GM12864 (cell line): ENCODE measurements around the gene BRD7.

ENCODE experiments used
- DNase-seq: peaks from one replicate; pipeline ENCODE4 v3.0.0-alpha.2; 2011; ENCODE audit warnings: low read depth
- H3K4me3 ChIP-seq: 2 replicates; pipeline ENCODE4 v1.5.1; 2011; ENCODE audit warnings: mild to moderate bottlenecking, low read depth, low read length, control low read depth
- TF ChIP-seq, protein P1 (sequence below): IDR thresholded peaks from 2 replicates; pipeline ENCODE4 v1.5.1; 2011; ENCODE audit warnings: low read depth, mild to moderate bottlenecking, moderate library complexity, low read length, control low read depth, inconsistent platforms; ENCODE audit errors: missing control alignments

BRD7 gene

DNA sequence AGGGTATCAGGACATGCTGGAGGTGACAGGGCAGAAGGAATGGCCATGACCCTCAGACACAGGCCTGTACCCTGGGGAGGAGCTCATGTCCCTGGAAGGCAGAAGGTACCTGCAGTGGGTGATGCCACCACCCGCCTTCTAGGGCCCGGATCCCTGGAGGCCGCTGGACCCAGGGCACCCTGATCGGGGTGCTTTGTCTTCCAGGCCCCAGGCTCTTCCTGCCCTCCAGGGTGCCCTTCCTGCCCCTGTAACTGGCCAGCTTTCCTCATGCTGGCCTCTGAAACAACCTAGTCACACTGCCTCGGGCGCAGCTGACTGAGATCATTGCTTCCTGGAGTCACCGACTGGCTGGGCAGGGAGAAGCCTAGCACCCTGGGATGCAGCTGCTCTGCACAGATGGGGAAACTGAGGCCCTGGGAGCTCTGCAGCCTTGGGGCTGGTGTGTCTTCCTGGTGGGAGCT is 96.6 kb downstream of the BRD7 start:
- H3K4me3 ChIP-seq: no peak overlapping the region
- TF ChIP-seq, protein P1, sequence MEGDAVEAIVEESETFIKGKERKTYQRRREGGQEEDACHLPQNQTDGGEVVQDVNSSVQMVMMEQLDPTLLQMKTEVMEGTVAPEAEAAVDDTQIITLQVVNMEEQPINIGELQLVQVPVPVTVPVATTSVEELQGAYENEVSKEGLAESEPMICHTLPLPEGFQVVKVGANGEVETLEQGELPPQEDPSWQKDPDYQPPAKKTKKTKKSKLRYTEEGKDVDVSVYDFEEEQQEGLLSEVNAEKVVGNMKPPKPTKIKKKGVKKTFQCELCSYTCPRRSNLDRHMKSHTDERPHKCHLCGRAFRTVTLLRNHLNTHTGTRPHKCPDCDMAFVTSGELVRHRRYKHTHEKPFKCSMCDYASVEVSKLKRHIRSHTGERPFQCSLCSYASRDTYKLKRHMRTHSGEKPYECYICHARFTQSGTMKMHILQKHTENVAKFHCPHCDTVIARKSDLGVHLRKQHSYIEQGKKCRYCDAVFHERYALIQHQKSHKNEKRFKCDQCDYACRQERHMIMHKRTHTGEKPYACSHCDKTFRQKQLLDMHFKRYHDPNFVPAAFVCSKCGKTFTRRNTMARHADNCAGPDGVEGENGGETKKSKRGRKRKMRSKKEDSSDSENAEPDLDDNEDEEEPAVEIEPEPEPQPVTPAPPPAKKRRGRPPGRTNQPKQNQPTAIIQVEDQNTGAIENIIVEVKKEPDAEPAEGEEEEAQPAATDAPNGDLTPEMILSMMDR: no peak
- DNase-seq: no peak

DNA sequence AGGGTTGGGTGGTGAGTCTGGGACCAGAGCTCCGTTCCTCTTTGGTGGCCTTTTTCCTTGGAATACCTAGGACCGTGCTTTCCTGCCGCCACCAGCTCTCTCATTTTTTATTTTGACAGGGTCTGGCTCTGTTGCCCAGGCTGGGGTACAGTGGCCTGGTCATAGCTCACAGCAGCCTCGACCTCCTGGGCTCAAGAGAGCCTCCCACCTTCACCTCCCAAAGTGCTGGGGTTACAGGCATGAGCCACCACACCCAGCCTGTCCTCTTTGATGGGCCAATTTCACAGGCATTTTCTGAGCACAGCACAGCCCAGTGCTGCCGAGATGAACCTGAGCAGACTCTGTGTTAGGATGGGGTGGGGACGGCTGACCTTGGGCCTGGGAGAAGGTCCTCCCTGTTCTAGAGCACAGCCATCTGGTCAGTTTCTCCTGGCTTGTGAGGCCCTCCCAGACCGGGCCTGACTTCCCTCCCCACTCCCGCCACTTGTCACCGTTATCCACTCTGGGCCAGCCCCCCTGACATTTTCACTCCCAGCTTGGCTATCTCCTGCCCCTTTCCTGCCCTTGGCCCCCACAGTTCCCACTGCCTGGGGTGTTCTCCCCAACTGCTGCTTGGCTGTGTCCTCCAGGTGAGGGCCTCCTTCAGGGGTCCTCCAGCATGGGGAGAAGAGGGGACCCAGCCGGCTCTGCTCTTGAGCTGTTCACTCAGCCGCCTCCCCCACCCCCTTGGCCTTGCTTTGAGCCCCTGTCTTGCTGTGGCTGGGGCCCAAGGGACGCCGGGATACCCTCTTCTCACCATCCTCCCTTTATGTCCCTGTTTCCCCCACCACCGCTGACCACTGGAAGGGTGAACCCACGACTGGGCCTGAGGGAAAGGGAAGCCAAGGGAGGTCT is 97.4 kb downstream of the BRD7 start:
- H3K4me3 ChIP-seq: no peak overlapping the region
- TF ChIP-seq, protein P1: no peak
- no peak for DNase-seq

DNA sequence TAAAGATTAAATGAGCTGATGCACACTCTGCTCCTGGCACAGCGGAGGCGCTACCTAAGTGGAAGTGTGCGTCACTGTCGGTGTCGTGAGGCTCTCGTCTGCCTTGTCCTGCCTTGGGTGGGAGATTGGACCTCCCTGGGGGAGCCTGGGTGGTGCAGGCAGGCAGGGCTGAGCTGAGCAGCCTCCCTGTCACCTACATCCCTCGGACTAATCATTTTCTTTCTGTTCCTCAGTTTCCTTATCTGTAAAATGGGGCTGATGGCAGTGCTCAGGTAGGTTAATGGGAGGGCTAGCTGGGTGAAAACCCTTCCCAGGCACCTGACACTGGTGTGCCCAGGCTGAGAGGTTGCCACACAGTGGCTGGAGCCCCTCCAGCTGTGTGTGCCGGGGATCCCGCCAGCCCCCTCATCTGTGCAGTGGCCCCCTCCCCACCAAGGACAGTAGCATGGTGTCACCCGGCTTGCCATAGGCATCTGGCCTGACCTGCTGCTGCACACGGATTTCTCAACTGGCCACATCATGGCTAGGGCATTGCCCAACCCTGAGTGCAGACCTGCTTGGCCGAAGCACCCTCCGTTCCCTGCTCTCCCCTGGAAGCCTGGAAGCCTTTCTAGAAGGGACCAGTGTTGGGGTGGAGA is 98.2 kb downstream of the BRD7 start:
- TF ChIP-seq, protein P1: no peak
- no peak for DNase-seq
- no peak overlapping the region for H3K4me3 ChIP-seq

DNA sequence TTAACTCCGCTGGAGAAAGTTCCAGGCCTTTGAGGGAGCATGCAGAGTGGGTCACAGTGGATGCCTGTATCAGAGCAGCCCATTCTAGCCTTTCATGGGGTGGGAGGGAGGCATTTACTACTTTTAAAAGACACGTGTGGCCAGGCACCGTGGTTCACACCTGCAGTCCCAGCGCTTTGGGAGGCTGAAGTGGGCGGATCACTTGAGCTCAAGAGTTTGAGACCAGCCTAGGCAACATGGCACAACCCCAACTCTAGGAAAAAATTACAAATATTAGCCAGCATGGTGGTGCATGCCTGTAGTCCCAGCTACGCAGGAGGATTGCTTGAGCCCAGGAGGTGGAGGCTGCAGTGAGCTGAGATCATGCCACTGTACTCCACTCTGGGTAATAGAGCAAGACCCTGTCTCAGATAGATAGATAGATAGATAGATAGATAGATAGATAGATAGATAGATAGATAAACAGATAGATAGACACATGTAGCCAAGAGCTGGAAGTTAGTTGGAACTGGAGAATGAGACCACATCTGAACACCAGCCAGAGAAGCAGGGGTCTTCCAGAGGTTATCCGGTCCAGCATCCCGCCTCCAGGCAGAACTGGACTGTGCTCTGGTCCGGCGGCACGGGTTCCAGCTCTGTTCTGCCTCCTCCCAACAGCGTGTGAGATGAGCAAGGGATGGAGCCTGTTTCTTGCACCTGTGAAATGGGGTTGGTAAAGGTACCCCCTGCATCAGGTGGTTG is 98.8 kb downstream of the BRD7 start:
- no peak for DNase-seq
- no peak overlapping the region for H3K4me3 ChIP-seq
- TF ChIP-seq, protein P1: no peak

DNA sequence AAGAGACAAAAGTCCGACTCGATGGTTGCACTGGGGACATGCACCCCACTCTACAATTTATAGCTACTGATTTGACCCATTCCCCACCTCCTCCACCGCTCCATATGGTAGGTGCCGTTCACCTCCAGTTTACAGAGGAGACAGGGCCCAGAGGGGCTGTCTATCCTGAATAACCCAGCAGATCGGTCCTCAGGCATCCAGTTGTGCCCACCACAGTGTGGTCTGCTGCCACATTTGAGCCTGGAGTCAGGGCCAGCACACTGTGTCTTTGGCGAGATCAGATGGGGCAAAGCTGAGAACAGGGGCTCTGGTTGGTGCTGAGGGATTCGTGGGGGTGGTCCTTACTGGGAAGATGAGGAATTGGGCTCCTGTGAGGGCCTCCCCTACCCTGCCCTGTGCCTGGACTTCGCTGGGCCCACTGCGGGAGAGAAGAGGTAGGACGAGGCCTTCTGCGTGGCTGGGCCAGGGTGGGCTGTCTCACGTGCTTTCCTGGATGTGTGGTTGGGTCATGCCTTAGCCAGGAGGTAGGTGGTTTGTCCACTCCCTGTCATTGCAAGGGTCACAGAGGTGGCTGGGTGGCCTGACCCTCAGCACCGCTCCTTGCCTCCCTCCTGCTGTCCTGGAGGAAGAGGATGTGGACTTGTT is 99.6 kb downstream of the BRD7 start:
- TF ChIP-seq, protein P1: no peak
- no peak overlapping the region for H3K4me3 ChIP-seq
- DNase-seq: no peak

DNA sequence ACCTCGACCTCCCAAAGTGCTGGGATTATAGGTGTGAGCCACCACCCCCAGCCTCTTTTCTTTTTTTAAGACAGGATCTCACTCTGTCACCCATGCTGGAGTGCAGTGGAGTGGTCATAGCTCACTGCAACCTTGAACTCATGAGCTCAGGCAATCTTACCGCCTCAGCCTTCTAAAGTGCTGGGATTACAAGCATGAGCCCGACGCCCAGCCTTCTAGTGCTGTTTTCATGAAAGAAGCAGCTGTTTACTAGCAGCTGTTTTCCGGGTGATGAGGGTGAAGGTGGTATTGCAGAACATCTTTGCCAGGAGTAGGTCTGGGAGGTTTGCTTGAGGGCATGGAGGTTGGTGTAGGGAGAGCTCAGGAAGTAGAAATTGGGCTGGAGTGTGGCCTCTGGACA is 100.4 kb downstream of the BRD7 start:
- H3K4me3 ChIP-seq: no peak overlapping the region
- TF ChIP-seq, protein P1: no peak
- DNase-seq: no peak
